ENCODE results near the gene ADAMTS2. TPM values are rescaled to one million over a fixed set of nuclear protein-coding genes. Genes with fewer than 3 reads are reported as not detected.

ADAMTS2 gene
- total and polyA plus RNA-seq, 2 experiments from 2014 or later, result 1.6 to 8.1 TPM

DNA sequence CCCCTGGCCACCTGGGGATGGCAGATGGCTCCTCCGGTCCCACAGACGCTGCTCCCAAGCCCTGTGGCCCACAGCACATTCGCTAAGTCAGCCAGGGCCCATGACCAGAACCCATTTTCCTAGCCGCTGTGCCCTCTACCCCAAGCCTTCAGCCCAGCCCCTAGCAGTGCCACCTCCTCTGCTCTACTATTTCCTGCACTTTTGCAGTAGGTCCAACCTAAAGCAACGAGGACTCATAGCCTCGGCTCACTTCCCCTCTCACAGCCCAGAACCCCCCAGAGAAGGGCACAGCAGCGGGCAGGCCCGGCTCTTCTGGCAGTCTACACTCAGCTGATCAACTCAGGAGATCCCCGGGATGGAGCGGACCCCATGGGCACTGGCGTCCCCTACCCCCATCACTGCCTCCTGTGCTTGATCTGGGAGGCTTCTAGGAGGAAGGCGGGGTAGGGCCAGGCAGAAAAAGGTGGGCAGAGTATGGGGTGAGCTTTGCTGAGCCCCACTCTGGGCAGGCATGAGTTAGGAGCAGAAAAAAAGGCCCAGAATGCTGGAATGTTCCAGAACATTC, 173.9 kb downstream of the ADAMTS2 start:
- peaks cover 11% of the 10 kb centered on the region for H3K27me3 Mint-ChIP-seq (ENCODE audit: insufficient read depth, low read depth, poor library complexity)
- H3K4me3 Mint-ChIP-seq, result no peak overlapping the region
- no peaks in the 10 kb centered on the region for H3K9me2 ChIP-seq (ENCODE audit: insufficient read depth)
- H3K4me2 ChIP-seq, result no peak overlapping the region
- H4K20me1 ChIP-seq (replicated peaks; ENCODE audit: insufficient read depth), result no peaks in the 10 kb centered on the region
- DNase-seq (ENCODE audit: low spot score) (no peak), ATAC-seq (no peak)
- H3K36me3 ChIP-seq (ENCODE audit: insufficient read depth), result no peaks in the 10 kb centered on the region
- peaks cover 2% of the 10 kb centered on the region; the same call in 1 of the 3 replicates for H3K36me3 Mint-ChIP-seq (ENCODE audit: low read depth)
- H3K27ac ChIP-seq (ENCODE audit: low read depth), result no peak overlapping the region
- H3K4me1 Mint-ChIP-seq, result no peaks in the 10 kb centered on the region
- no peaks in the 10 kb centered on the region for H3K4me1 ChIP-seq (ENCODE audit: insufficient read depth)
- H3F3A ChIP-seq (replicated peaks; ENCODE audit: low read depth), result no peaks in the 10 kb centered on the region
- H3K79me2 ChIP-seq (replicated peaks; ENCODE audit: insufficient read depth), result no peaks in the 10 kb centered on the region
- H3K9me3 Mint-ChIP-seq, result peaks cover 18% of the 10 kb centered on the region
- no peaks in the 10 kb centered on the region for H3K27me3 ChIP-seq (ENCODE audit: insufficient read depth)
- H3K4me3 ChIP-seq, result no peak overlapping the region
- no peak overlapping the region for H3K27ac Mint-ChIP-seq
- H2AFZ ChIP-seq, result no peak overlapping the region
- TF ChIP-seq ZNF462 (CRISPR knock-in tag; IDR thresholded peaks at IDR 0.05), result no peak
- no peak for TF ChIP-seq CTCF (conservative IDR thresholded peaks at IDR 0.05; ENCODE audit: low read depth in 2 of 2)
- no peak for TF ChIP-seq REST (IDR thresholded peaks at IDR 0.05; ENCODE audit: unreplicated experiment)
- no peak for TF ChIP-seq NANOG (IDR thresholded peaks at IDR 0.05; ENCODE audit: borderline replicate concordance)
- TF ChIP-seq, protein P1, sequence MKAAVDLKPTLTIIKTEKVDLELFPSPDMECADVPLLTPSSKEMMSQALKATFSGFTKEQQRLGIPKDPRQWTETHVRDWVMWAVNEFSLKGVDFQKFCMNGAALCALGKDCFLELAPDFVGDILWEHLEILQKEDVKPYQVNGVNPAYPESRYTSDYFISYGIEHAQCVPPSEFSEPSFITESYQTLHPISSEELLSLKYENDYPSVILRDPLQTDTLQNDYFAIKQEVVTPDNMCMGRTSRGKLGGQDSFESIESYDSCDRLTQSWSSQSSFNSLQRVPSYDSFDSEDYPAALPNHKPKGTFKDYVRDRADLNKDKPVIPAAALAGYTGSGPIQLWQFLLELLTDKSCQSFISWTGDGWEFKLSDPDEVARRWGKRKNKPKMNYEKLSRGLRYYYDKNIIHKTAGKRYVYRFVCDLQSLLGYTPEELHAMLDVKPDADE (IDR thresholded peaks at IDR 0.05), result no peak
- TF ChIP-seq ZNF331 (CRISPR knock-in tag; IDR thresholded peaks at IDR 0.05; ENCODE audit: low read depth), result no peak
- TF ChIP-seq EZH2 (IDR thresholded peaks at IDR 0.05; ENCODE audit: low read depth, unreplicated experiment), result no peak
- TF ChIP-seq CREB1 (CRISPR knock-in tag; IDR thresholded peaks at IDR 0.05; ENCODE audit: low read depth), result no peak
- TF ChIP-seq STAT1 (IDR thresholded peaks at IDR 0.05; ENCODE audit: unreplicated experiment), result no peak
- no peak for TF ChIP-seq POLR2AphosphoS5 (IDR thresholded peaks at IDR 0.05; ENCODE audit: low read depth)
- TF ChIP-seq JUNB (IDR thresholded peaks at IDR 0.05; ENCODE audit: unreplicated experiment), result no peak
- no peak for TF ChIP-seq ZNF114 (CRISPR knock-in tag; IDR thresholded peaks at IDR 0.05)

Measured in GM23338 (cell line).